ENCODE measurements around the gene TSHZ2. TPM values are rescaled to one million over a fixed set of nuclear protein-coding genes. Genes with fewer than 3 reads are reported as not detected.

Gene TSHZ2
- total and polyA plus RNA-seq, 2 of the 4 experiments (the other 2 are of a cell fraction) = under 0.01 to 0.02 TPM

- H3K23ac ChIP-seq (ENCODE audit: low read depth, low read length) = no peak overlapping the region
- no peak overlapping the region for H4K5ac ChIP-seq (ENCODE audit: low read depth, low read length)
- no peak overlapping the region for H3K4ac ChIP-seq (ENCODE audit: low read depth, low read length)
- no peak overlapping the region for H2AFZ ChIP-seq (replicated peaks; ENCODE audit: low read length, poor library complexity)
- intact Hi-C loops (cut with micrococcal nuclease) (no loop called here), dilution Hi-C loops (cut with HindIII; ENCODE audit: low sequenced_read_pairs, unreplicated experiment) (no loop called here), in situ Hi-C loops (cut with MboI; ENCODE audit: low sequenced_read_pairs) (no loop called here)
- no peaks in the 10 kb centered on the region for H3K79me1 ChIP-seq (ENCODE audit: low read depth in 1 of 2, low read length in 2 of 2)
- H3K56ac ChIP-seq (ENCODE audit: extremely low read depth, insufficient read depth, low read length) = no peak overlapping the region
- no peak overlapping the region for H2BK5ac ChIP-seq (ENCODE audit: low read depth, low read length, poor library complexity, severe bottlenecking)
- TF ChIP-seq USF2 (IDR thresholded peaks at IDR 0.05; ENCODE audit: low read depth, low read length) = no peak
- TF ChIP-seq, protein P1, sequence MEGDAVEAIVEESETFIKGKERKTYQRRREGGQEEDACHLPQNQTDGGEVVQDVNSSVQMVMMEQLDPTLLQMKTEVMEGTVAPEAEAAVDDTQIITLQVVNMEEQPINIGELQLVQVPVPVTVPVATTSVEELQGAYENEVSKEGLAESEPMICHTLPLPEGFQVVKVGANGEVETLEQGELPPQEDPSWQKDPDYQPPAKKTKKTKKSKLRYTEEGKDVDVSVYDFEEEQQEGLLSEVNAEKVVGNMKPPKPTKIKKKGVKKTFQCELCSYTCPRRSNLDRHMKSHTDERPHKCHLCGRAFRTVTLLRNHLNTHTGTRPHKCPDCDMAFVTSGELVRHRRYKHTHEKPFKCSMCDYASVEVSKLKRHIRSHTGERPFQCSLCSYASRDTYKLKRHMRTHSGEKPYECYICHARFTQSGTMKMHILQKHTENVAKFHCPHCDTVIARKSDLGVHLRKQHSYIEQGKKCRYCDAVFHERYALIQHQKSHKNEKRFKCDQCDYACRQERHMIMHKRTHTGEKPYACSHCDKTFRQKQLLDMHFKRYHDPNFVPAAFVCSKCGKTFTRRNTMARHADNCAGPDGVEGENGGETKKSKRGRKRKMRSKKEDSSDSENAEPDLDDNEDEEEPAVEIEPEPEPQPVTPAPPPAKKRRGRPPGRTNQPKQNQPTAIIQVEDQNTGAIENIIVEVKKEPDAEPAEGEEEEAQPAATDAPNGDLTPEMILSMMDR (conservative IDR thresholded peaks at IDR 0.05; ENCODE audit: low read depth, low read length) = no peak
- no peak for TF ChIP-seq CHD1 (IDR thresholded peaks at IDR 0.05; ENCODE audit: low read depth, low read length)
- TF ChIP-seq CEBPB (IDR thresholded peaks at IDR 0.05; ENCODE audit: low read depth, low read length) = no peak
- TF ChIP-seq MAZ (IDR thresholded peaks at IDR 0.05; ENCODE audit: borderline replicate concordance, low read depth, low read length) = no peak
- TF ChIP-seq MAFK (IDR thresholded peaks at IDR 0.05; ENCODE audit: low read depth, low read length) = no peak
- no peak for TF ChIP-seq RCOR1 (IDR thresholded peaks at IDR 0.05; ENCODE audit: insufficient replicate concordance, low read length)
- no peak for TF ChIP-seq NFE2L2 (IDR thresholded peaks at IDR 0.05; ENCODE audit: low read depth, low read length)
- no peak for TF ChIP-seq RFX5 (IDR thresholded peaks at IDR 0.05; ENCODE audit: low read depth, low read length)
- TF ChIP-seq BHLHE40 (IDR thresholded peaks at IDR 0.05; ENCODE audit: low read depth, low read length) = no peak
- TF ChIP-seq RAD21 (IDR thresholded peaks at IDR 0.05; ENCODE audit: low read length) = no peak
- no peak for TF ChIP-seq ELK1 (IDR thresholded peaks at IDR 0.05; ENCODE audit: borderline replicate concordance, low read depth, low read length)
- TF ChIP-seq FOS (IDR thresholded peaks at IDR 0.05; ENCODE audit: low read depth, low read length) = no peak
- TF ChIP-seq POLR2A (IDR thresholded peaks at IDR 0.05; ENCODE audit: low read depth, low read length) = no peak
- no peak for TF ChIP-seq MXI1 (IDR thresholded peaks at IDR 0.05; ENCODE audit: borderline replicate concordance, low read depth, low read length)
- no peak for TF ChIP-seq SMC3 (IDR thresholded peaks at IDR 0.05; ENCODE audit: low read depth, low read length)
- H3K4me1 ChIP-seq (ENCODE audit: control insufficient read depth, insufficient read depth, low read length) = no peaks in the 10 kb centered on the region
- no peak overlapping the region for H4K91ac ChIP-seq (ENCODE audit: insufficient read depth, low read depth, low read length)
- no peak overlapping the region for H3K9ac ChIP-seq (ENCODE audit: low read depth, low read length)
- no peaks in the 10 kb centered on the region for H3K27me3 ChIP-seq (ENCODE audit: control insufficient read depth, insufficient read depth, low read length)
- no peak overlapping the region for H3K4me3 ChIP-seq (ENCODE audit: insufficient read depth, low read depth, low read length)
- H2AK5ac ChIP-seq (ENCODE audit: low read depth, low read length) = no peak overlapping the region
- H3K36me3 ChIP-seq (ENCODE audit: control insufficient read depth, insufficient read depth, low read length) = no peaks in the 10 kb centered on the region
- no TSS peak for BruUV-seq (replicated peaks)
- H4K8ac ChIP-seq (ENCODE audit: low read depth in 2 of 2, low read length in 2 of 2) = no peak overlapping the region
- H3K4me2 ChIP-seq (ENCODE audit: low read depth, low read length) = no peak overlapping the region
- no peaks in the 10 kb centered on the region for H3K9me1 ChIP-seq (ENCODE audit: insufficient read depth, low read length)
- ATAC-seq (ENCODE audit: low read depth) = no peak
- no peak overlapping the region for H3K18ac ChIP-seq (ENCODE audit: low read depth, low read length)
- H4K20me1 ChIP-seq (ENCODE audit: insufficient read depth, low read length) = no peaks in the 10 kb centered on the region
- H3K27ac ChIP-seq (ENCODE audit: insufficient read depth, low read length) = no peak overlapping the region
- ChIA-PET CTCF (no interaction called here), POLR2A (ENCODE audit: unreplicated experiment) (no interaction called here)
- H2BK20ac ChIP-seq (ENCODE audit: low read depth, low read length) = no peak overlapping the region
- H2AK9ac ChIP-seq (replicated peaks; ENCODE audit: low read depth, low read length, poor library complexity) = no peak overlapping the region
- peaks cover 5% of the 10 kb centered on the region for H3K9me3 ChIP-seq (ENCODE audit: control insufficient read depth, insufficient read depth, low read length)
- H2BK120ac ChIP-seq (ENCODE audit: low read depth, low read length) = no peak overlapping the region
- WGBS, 2 experiments (ENCODE audit: extremely low coverage in 2 of 2, insufficient read length in 1 of 2) = no CpG with 5 or more reads among the region's 3 CpGs
- no peak overlapping the region for H3K14ac ChIP-seq (replicated peaks; ENCODE audit: low read depth, low read length)
- no peak for DNase-seq
- no peak overlapping the region for H2BK15ac ChIP-seq (ENCODE audit: low read depth, low read length)
These were observed 13.5 kb downstream of the TSHZ2 start for GRCh38 chr20:52985687-52986086.

Measured in IMR-90 (cell line).